OCI-LY7 (cell line): ENCODE measurements around the gene PFKL.

Experiments used
- CTCF ChIP-seq: fragments of 200-600 bp; sonication (generic); conservative IDR thresholded peaks from 2 replicates; pipeline ENCODE4 v1.5.1; 2014; ENCODE audit warnings: mild to moderate bottlenecking, antibody characterized with exemption, low read length, moderate library complexity, mixed read lengths
- EZH2phosphoT487 ChIP-seq: fragments of 200-600 bp; sonication (generic); IDR thresholded peaks from 2 replicates; pipeline ENCODE4 v1.6.1; 2018; ENCODE audit warnings: low read depth, borderline replicate concordance, mild to moderate bottlenecking, mixed run types, antibody characterized with exemption, low read length, moderate library complexity, mixed read lengths

- TF ChIP-seq CTCF (no peak), EZH2phosphoT487 (no peak)
These were observed 37.6 kb downstream of the PFKL start for GRCh38 chr21:44337449-44337848.
